HEK293 (cell line): ENCODE measurements around the gene ZNF576.
A peak's percentile ranks its signal among the peaks of the same experiment; 100 is the strongest.
"Not testable (repeated sequence)": the region's sequence is repeated elsewhere in the genome, so short reads cannot be mapped to it uniquely, and the experiment has no call there.

Experiments
- CTCF ChIA-PET: fragments of 350-600 bp; formaldehyde crosslinking; extraction: SDS; loops from one replicate; lab custom pipeline; 2021; ENCODE audit warnings: antibody characterized with exemption; lab: Yijun Ruan, JAX
- POLR2A ChIA-PET: fragments of 300-600 bp; formaldehyde crosslinking; extraction: SDS; loops from one replicate; lab custom pipeline; 2020; ENCODE audit warnings: antibody characterized with exemption, inconsistent platforms; lab: Yijun Ruan, JAX
- H3K27ac ChIP-seq: fragments of 200-500 bp; sonication (Bioruptor generic); 2 replicates; pipeline ENCODE4 v1.5.1; 2014; ENCODE audit warnings: low read depth, low read length, control low read depth, inconsistent platforms; ENCODE audit errors: extremely low read depth
- H3K36me3 ChIP-seq, 2 experiments: fragments of 200-500 bp in 1 of 2; sonication (Bioruptor generic) in 1 of 2; 1 replicate in 1 of 2; 2 replicates in 1 of 2; pipeline ENCODE4 v1.5.1; 2014 to 2017; ENCODE audit warnings: inconsistent platforms in 2 of 2, low read length in 2 of 2; ENCODE audit not compliant: control insufficient read depth in 2 of 2, insufficient read depth in 1 of 2
- H3K4me1 ChIP-seq: fragments of 200-500 bp; sonication (Bioruptor generic); 2 replicates; pipeline ENCODE4 v1.5.1; 2014; ENCODE audit warnings: mild to moderate bottlenecking, low read length, inconsistent platforms; ENCODE audit not compliant: control insufficient read depth, insufficient read depth
- H3K4me3 ChIP-seq: 2 replicates; pipeline ENCODE4 v1.5.1; 2011; ENCODE audit warnings: low read depth, mild to moderate bottlenecking, control low read depth, low read length, moderate library complexity
- H3K9me3 ChIP-seq: fragments of 200-500 bp; sonication (Bioruptor generic); 2 replicates; pipeline ENCODE4 v1.5.1; 2014; ENCODE audit warnings: low read depth, low read length, inconsistent platforms; ENCODE audit not compliant: control insufficient read depth, insufficient read depth
- BCL11A ChIP-seq: fragments of 450-650 bp; formaldehyde crosslinking; IDR thresholded peaks from 2 replicates; pipeline ENCODE4 v1.5.1; 2016; ENCODE audit warnings: low read depth, missing biosample characterization, missing genetic modification characterization
- EGR2 ChIP-seq: fragments of 450-650 bp; formaldehyde crosslinking; IDR thresholded peaks from 2 replicates; pipeline ENCODE4 v1.5.1; 2016; ENCODE audit warnings: low read depth, missing biosample characterization, missing genetic modification characterization
- MZF1 ChIP-seq: fragments of 450-650 bp; formaldehyde crosslinking; IDR thresholded peaks from 2 replicates; pipeline ENCODE4 v1.5.1; 2017; ENCODE audit warnings: missing biosample characterization, missing genetic modification characterization, borderline replicate concordance
- SCRT2 ChIP-seq: fragments of 450-650 bp; formaldehyde crosslinking; IDR thresholded peaks from 2 replicates; pipeline ENCODE4 v1.5.1; 2016; ENCODE audit warnings: missing biosample characterization, missing genetic modification characterization
- ZFHX2 ChIP-seq: fragments of 450-650 bp; formaldehyde crosslinking; conservative IDR thresholded peaks from 2 replicates; pipeline ENCODE4 v1.5.1; 2016; ENCODE audit warnings: missing biosample characterization, missing genetic modification characterization
- ZNF121 ChIP-seq: fragments of 450-650 bp; formaldehyde crosslinking; IDR thresholded peaks from 2 replicates; pipeline ENCODE4 v1.5.1; 2016; ENCODE audit warnings: missing biosample characterization, missing genetic modification characterization
- ZNF239 ChIP-seq: fragments of 450-650 bp; formaldehyde crosslinking; IDR thresholded peaks from 2 replicates; pipeline ENCODE4 v1.5.1; 2016; ENCODE audit warnings: missing biosample characterization, missing genetic modification characterization
- ZNF366 ChIP-seq: fragments of 450-650 bp; formaldehyde crosslinking; conservative IDR thresholded peaks from 2 replicates; pipeline ENCODE4 v1.5.1; 2016; ENCODE audit warnings: missing biosample characterization, missing genetic modification characterization
- ZNF391 ChIP-seq: fragments of 450-650 bp; formaldehyde crosslinking; IDR thresholded peaks from 2 replicates; pipeline ENCODE4 v1.5.1; 2016; ENCODE audit warnings: low read depth, missing biosample characterization, missing genetic modification characterization, borderline replicate concordance
- ZNF558 ChIP-seq: fragments of 450-650 bp; formaldehyde crosslinking; IDR thresholded peaks from 2 replicates; pipeline ENCODE4 v1.5.1; 2016; ENCODE audit warnings: missing biosample characterization, missing genetic modification characterization
- ZNF747 ChIP-seq: fragments of 450-650 bp; formaldehyde crosslinking; IDR thresholded peaks from 2 replicates; pipeline ENCODE4 v1.5.1; 2016; ENCODE audit warnings: missing biosample characterization, missing genetic modification characterization
- ZNF776 ChIP-seq: fragments of 450-650 bp; formaldehyde crosslinking; IDR thresholded peaks from 2 replicates; pipeline ENCODE4 v1.5.0; 2017; ENCODE audit warnings: missing biosample characterization, missing genetic modification characterization, borderline replicate concordance
- TF ChIP-seq, protein P1 (sequence below): fragments of 450-650 bp; formaldehyde crosslinking; IDR thresholded peaks from 2 replicates; pipeline ENCODE4 v1.5.1; 2016; ENCODE audit warnings: missing biosample characterization, missing genetic modification characterization
- TF ChIP-seq, protein P2 (sequence below): IDR thresholded peaks from 2 replicates; pipeline ENCODE4 v1.6.1; 2011; ENCODE audit warnings: mild to moderate bottlenecking, low read depth, low read length, borderline replicate concordance

Gene ZNF576

DNA sequence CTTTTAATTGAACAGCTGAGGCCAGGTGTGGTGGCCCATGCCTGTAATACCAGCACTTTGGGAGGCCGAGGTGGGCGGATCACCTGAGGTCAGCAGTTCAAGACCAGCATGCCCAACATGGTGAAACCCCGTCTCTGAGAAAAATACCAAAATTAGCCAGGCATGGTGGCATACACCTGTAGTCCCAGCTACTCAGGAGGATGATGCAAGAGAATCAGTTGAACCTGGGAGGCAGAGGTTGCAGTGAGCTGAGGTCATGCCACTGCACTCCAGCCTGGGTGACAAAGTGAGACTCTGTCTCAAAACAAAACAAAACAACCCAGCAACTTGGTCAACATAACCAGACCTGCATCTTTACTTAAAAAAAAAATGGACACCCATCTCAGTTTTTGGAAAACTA, 9.4 kb upstream of the ZNF576 start:
- H3K4me1 ChIP-seq, H3K9me3 ChIP-seq, H3K27ac ChIP-seq, H3K4me3 ChIP-seq: not testable (repeated sequence)
- ChIA-PET CTCF (interaction anchor here (0.6 to 1.7 kb wide), 5 partner anchors 8 to 182 kb away, joined by 3 to 12 read pairs (median 5); partner anchors contain the start of gene IRGQ), POLR2A (interaction anchor here (1.0 to 1.6 kb wide), 2 partner anchors 9 to 81 kb away, joined by 3 to 6 read pairs; partner anchors contain the start of genes IRGQ and ZNF576)
- peak; percentile 84 for TF ChIP-seq SCRT2 (tag by site-specific recombination)
- TF ChIP-seq, protein P1, sequence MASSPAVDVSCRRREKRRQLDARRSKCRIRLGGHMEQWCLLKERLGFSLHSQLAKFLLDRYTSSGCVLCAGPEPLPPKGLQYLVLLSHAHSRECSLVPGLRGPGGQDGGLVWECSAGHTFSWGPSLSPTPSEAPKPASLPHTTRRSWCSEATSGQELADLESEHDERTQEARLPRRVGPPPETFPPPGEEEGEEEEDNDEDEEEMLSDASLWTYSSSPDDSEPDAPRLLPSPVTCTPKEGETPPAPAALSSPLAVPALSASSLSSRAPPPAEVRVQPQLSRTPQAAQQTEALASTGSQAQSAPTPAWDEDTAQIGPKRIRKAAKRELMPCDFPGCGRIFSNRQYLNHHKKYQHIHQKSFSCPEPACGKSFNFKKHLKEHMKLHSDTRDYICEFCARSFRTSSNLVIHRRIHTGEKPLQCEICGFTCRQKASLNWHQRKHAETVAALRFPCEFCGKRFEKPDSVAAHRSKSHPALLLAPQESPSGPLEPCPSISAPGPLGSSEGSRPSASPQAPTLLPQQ, result 0 out of 2 replicates have a peak, but pooled peaks have one; percentile 23
- peaks cover 31 to 49% of the 10 kb centered on the region in 2 experiments for H3K36me3 ChIP-seq

DNA sequence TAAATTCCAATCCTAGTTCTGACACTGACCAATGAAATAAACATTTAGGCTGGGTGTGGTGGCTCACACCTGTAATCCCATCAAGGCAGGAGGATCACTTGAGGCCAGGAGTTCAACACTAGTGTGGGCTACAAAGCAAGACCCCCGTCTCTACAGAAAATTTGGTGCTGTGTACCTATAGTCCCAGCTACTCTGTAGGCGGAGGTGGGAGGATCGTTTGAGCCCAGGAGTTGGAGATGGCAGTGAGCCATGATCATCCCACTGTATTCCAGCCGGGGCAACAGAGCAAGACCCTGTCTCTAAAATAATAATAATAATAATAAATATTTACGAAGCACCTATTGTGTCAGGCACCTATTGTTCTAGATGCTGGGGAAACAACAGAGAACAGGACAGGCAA, 7.1 kb upstream of the ZNF576 start:
- Histone ChIP-seq H3K36me3 (peaks cover 54 to 68% of the 10 kb centered on the region in 2 experiments), H3K4me1 (peaks cover 4% of the 10 kb centered on the region; the same call in 1 of the 2 replicates), H3K9me3 (no peaks in the 10 kb centered on the region), H3K4me3 (no peak overlapping the region), H3K27ac (no peak overlapping the region)
- ChIA-PET POLR2A (interaction anchor here (1.9 kb wide), 1 partner anchor 79 kb away, joined by 5 read pairs; no protein-coding TSS in a partner anchor), CTCF (interaction anchor here (0.6 to 1.8 kb wide), 4 partner anchors 34 to 987 kb away, joined by 3 to 11 read pairs (median 4); no protein-coding TSS in a partner anchor)
- TF ChIP-seq ZNF776 (tag by site-specific recombination) (no peak), ZNF558 (tag by site-specific recombination) (no peak), EGR2 (tag by site-specific recombination) (peak; percentile 30; the same call in 1 of the 2 replicates), ZNF391 (no peak), ZNF366 (tag by site-specific recombination) (no peak), ZNF121 (peak; percentile 88), ZNF747 (tag by site-specific recombination) (no peak), MZF1 (tag by site-specific recombination) (no peak), ZFHX2 (tag by site-specific recombination) (peak; percentile 54), ZNF239 (tag by site-specific recombination) (no peak)
- TF ChIP-seq, protein P2, sequence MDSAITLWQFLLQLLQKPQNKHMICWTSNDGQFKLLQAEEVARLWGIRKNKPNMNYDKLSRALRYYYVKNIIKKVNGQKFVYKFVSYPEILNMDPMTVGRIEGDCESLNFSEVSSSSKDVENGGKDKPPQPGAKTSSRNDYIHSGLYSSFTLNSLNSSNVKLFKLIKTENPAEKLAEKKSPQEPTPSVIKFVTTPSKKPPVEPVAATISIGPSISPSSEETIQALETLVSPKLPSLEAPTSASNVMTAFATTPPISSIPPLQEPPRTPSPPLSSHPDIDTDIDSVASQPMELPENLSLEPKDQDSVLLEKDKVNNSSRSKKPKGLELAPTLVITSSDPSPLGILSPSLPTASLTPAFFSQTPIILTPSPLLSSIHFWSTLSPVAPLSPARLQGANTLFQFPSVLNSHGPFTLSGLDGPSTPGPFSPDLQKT, result no peak

DNA sequence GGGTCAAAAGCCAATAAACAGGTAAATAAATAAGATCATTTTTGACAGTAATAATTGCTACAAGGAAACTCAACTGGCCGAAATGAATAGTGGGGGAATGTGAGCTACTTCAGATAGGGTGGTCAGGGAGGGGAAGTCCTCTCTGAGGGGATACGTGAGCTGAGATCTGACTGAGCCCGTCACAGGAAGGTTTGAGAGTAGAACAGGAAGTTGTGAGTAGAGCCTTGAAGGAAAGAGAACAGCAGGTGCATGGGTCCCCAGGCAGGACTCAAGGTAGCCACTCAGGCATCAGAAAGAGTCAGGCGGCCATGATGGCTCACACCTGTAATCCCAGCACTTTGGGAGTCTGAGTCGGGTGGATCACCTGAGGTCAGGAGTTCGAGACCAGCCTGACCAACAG, 6.7 kb upstream of the ZNF576 start:
- H3K4me1 ChIP-seq, result peaks cover 4% of the 10 kb centered on the region; the same call in 1 of the 2 replicates
- H3K27ac ChIP-seq, result no peak overlapping the region
- peaks cover 55 to 71% of the 10 kb centered on the region in 2 experiments for H3K36me3 ChIP-seq
- CTCF ChIA-PET, result no interaction called here
- TF ChIP-seq BCL11A (tag by site-specific recombination) (no peak), ZNF121 (0 out of 2 replicates have a peak, but pooled peaks have one; percentile 12)
- TF ChIP-seq, all 188 proteins: peak for 1
- Histone ChIP-seq H3K4me3 (no peak overlapping the region), H3K9me3 (no peaks in the 10 kb centered on the region)
- POLR2A ChIA-PET, result interaction anchor here (1.9 kb wide), 1 partner anchor 79 kb away, joined by 5 read pairs; no protein-coding TSS in a partner anchor
